ENCODE results near the gene MAB21L3. TPM values are rescaled to one million over a fixed set of nuclear protein-coding genes. Genes with fewer than 3 reads are reported as not detected.

MAB21L3 gene
- total RNA-seq, 2 donors from 2014 or later = not detected

GRCh38 chr1:116106646-116107045 is 4.6 kb upstream of the MAB21L3 start:
- no peak for TF ChIP-seq CTCF (IDR thresholded peaks at IDR 0.05)
- DNase-seq (ENCODE audit: low spot score) = no peak
- ATAC-seq (ENCODE audit: insufficient number of reproducible peaks, low FRiP score, low read depth) = no peak
- Histone ChIP-seq H3K27me3 (replicated peaks; ENCODE audit: insufficient read depth) (no peaks in the 10 kb centered on the region), H3K9me3 (no peaks in the 10 kb centered on the region), H3K27ac (no peak overlapping the region), H3K36me3 (no peaks in the 10 kb centered on the region), H3K4me1 (ENCODE audit: control insufficient read depth in 1 of 2, low read depth in 2 of 2) (no peaks in the 10 kb centered on the region), H3K4me3 (no peak overlapping the region)

DNA sequence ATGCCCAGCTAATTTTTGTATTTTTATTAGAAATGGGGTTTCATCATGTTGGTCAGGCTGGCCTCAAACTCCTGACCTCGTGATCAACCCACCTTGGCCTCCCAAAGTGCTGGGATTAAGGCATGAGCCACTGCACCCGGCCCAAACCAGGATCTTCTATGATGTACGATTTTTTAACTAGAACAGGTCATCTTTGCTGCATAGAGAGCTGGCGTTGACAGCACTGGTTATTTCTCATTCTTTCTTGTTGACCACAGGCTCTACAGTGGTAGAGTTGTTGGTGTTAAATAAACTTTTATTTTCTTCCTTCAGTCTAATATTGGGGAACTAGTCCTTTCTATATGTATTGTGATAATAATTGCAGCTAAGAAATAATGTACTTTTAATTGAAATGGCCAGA is 3.8 kb upstream of the MAB21L3 start:
- Histone ChIP-seq H3K4me1 (ENCODE audit: control insufficient read depth in 1 of 2, low read depth in 2 of 2) (no peaks in the 10 kb centered on the region), H3K27ac (no peak overlapping the region), H3K36me3 (no peaks in the 10 kb centered on the region), H3K9me3 (no peaks in the 10 kb centered on the region), H3K4me3 (no peak overlapping the region), H3K27me3 (replicated peaks; ENCODE audit: insufficient read depth) (no peaks in the 10 kb centered on the region)
- ATAC-seq (ENCODE audit: insufficient number of reproducible peaks, low FRiP score, low read depth) = no peak
- TF ChIP-seq CTCF (IDR thresholded peaks at IDR 0.05) = no peak
- no peak for DNase-seq (ENCODE audit: low spot score)

DNA sequence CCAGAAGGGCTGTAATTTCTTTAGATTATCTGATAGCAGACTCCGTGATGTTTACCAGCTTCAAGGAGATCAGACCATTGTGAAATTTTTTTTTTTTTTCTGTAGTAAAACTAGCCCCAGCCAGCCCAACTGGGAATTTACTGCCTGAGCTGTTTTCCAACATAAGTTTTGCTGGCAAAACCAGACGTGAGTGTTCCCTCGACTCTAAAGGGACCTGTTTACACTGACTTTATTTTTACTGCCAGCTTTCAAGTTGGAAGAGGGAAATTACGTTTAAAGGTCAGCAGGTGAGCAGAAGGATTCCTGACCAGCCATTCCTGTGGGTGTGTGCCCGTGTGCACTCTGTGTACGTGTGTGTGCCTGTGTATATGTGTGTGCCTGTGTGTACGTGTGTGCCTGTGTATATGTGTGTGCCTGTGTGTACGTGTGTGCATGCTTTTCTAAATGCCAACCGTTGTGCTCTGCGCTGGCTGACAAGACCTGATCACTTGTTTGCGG is 374 bp downstream of the MAB21L3 start:
- H3K36me3 ChIP-seq = no peaks in the 10 kb centered on the region
- H3K9me3 ChIP-seq = no peaks in the 10 kb centered on the region
- no peak for DNase-seq (ENCODE audit: low spot score)
- H3K27me3 ChIP-seq (replicated peaks; ENCODE audit: insufficient read depth) = no peaks in the 10 kb centered on the region
- no peak for ATAC-seq (ENCODE audit: insufficient number of reproducible peaks, low FRiP score, low read depth)
- H3K27ac ChIP-seq = no peak overlapping the region
- no peak overlapping the region for H3K4me3 ChIP-seq
- H3K4me1 ChIP-seq (ENCODE audit: control insufficient read depth in 1 of 2, low read depth in 2 of 2) = no peaks in the 10 kb centered on the region
- no peak for TF ChIP-seq CTCF (IDR thresholded peaks at IDR 0.05)

DNA sequence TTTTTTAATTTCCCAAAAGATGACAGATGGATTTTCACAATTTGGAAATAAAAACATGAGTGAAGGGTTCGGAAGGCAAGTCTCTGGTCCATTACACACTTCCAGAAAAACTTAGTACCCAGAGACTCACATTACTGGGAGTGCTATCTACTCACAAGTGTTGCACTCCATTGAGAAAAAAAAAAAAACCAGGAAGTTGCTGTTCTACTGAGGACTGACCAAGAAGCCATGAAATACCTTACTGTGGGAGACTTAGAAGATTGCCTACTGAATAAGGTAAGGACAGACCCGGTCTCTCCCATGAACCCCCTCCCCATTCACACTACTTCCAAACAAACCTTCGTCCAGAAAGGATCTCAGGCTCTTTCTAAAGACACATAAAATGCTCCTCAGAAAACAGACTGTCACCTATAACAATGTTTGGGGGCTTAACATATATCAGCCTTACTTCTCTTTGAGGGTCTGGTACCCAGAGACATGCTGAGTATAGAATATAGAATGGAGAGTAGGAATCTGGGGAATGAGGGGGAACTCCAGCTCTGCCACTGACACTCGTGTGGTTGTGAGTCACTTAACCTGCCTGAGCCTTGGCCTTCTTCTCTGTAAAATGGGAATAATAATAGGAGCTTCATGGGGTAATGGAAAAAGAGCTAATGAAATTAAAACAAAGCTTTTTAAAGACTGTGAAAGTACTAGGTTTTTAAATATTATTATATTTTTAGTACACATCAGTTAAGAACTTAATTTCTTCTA is 1.4 kb downstream of the MAB21L3 start:
- no peak overlapping the region for H3K4me3 ChIP-seq
- H3K27ac ChIP-seq = no peak overlapping the region
- no peak for DNase-seq (ENCODE audit: low spot score)
- ATAC-seq (ENCODE audit: insufficient number of reproducible peaks, low FRiP score, low read depth) = no peak
- no peaks in the 10 kb centered on the region for H3K9me3 ChIP-seq
- no peak for TF ChIP-seq CTCF (IDR thresholded peaks at IDR 0.05)
- H3K27me3 ChIP-seq (replicated peaks; ENCODE audit: insufficient read depth) = no peaks in the 10 kb centered on the region
- no peaks in the 10 kb centered on the region for H3K4me1 ChIP-seq (ENCODE audit: control insufficient read depth in 1 of 2, low read depth in 2 of 2)
- H3K36me3 ChIP-seq = no peaks in the 10 kb centered on the region

DNA sequence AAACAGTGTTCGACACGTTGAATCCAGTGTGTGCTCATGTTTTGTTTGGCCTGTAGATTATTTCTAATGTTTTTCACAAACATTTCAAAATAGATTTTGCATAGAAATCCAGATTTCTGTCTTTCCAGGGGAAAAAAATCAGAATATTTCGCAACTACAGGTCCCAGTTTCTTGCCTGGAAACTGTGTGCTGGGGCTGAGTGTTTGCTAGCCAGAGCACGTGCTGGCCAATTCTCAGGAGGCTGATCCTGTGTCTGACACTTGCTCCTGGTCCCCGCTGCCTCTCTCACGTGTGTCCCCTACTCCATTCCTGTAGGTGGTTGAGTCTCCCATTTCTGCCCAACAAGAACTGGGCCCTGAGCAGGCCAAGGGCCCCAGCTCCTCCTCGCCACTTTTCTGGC is 2.4 kb downstream of the MAB21L3 start:
- ATAC-seq (ENCODE audit: insufficient number of reproducible peaks, low FRiP score, low read depth) (no peak), DNase-seq (ENCODE audit: low spot score) (no peak)
- Histone ChIP-seq H3K9me3 (no peaks in the 10 kb centered on the region), H3K27ac (no peak overlapping the region), H3K4me1 (ENCODE audit: control insufficient read depth in 1 of 2, low read depth in 2 of 2) (no peaks in the 10 kb centered on the region), H3K27me3 (replicated peaks; ENCODE audit: insufficient read depth) (no peaks in the 10 kb centered on the region), H3K4me3 (no peak overlapping the region), H3K36me3 (no peaks in the 10 kb centered on the region)
- no peak for TF ChIP-seq CTCF (IDR thresholded peaks at IDR 0.05)

Data from thoracic aorta (tissue), 2 donors.